Measurements from ENCODE around the gene MRPL23.
"Not testable (repeated sequence)": the region's sequence is repeated elsewhere in the genome, so short reads cannot be mapped to it uniquely, and the experiment has no call there.

MRPL23 gene

GRCh38 chr11:1937616-1938342, 9.4 kb upstream of the MRPL23 start:
- Histone ChIP-seq H3K9me3 (no peaks in the 10 kb centered on the region), H3K4me3 (no peak overlapping the region), H3K27me3 (peaks cover 0 to 21% of the 10 kb centered on the region in 2 donors), H3K4me1 (peaks cover 0 to 8% (median 3%) of the 10 kb centered on the region in 4 donors), H3K36me3 (no peaks in the 10 kb centered on the region), H3K27ac (no peak overlapping the region)
- TF ChIP-seq CTCF (IDR thresholded peaks at IDR 0.05), result no peak
- DNase-seq, result no peak
- intact Hi-C loops (cut with DNase I; ENCODE audit: low total_unique reads), result no loop called here

GRCh38 chr11:1938343-1939005, 8.7 kb upstream of the MRPL23 start:
- DNase-seq, result no peak
- H3K9me3 ChIP-seq, result no peaks in the 10 kb centered on the region
- H3K27me3 ChIP-seq, result peaks cover 0 to 21% of the 10 kb centered on the region in 2 donors
- H3K4me3 ChIP-seq, result no peak overlapping the region
- H3K27ac ChIP-seq, result no peak overlapping the region
- intact Hi-C loops (cut with DNase I; ENCODE audit: low total_unique reads), result no loop called here
- no peaks in the 10 kb centered on the region for H3K36me3 ChIP-seq
- peaks cover 0 to 8% (median 3%) of the 10 kb centered on the region in 4 donors for H3K4me1 ChIP-seq
- no peak for TF ChIP-seq CTCF (IDR thresholded peaks at IDR 0.05)

- no peak for TF ChIP-seq CTCF (IDR thresholded peaks at IDR 0.05)
- Histone ChIP-seq H3K36me3 (no peaks in the 10 kb centered on the region), H3K4me1 (peaks cover 0 to 15% (median 6%) of the 10 kb centered on the region in 4 donors), H3K4me3 (no peak overlapping the region), H3K9me3 (no peaks in the 10 kb centered on the region), H3K27me3 (peaks cover 0 to 21% of the 10 kb centered on the region in 2 donors), H3K27ac (no peak overlapping the region)
- DNase-seq, result no peak
- intact Hi-C loops (cut with DNase I; ENCODE audit: low total_unique reads), result no loop called here
Observed at GRCh38 chr11:1939006-1939625, 8.0 kb upstream of the MRPL23 start.

GRCh38 chr11:1939788-1940187, 7.3 kb upstream of the MRPL23 start:
- H3K9me3 ChIP-seq; DNase-seq; H3K27ac ChIP-seq; intact Hi-C loops (cut with DNase I; ENCODE audit: low total_unique reads); H3K4me3 ChIP-seq; H3K36me3 ChIP-seq: not testable (repeated sequence)
- H3K4me1 ChIP-seq, result peaks cover 0 to 18% (median 7%) of the 10 kb centered on the region in 4 donors
- peaks cover 0 to 21% of the 10 kb centered on the region in 2 donors for H3K27me3 ChIP-seq

GRCh38 chr11:1942558-1943260, 4.4 kb upstream of the MRPL23 start:
- TF ChIP-seq CTCF (IDR thresholded peaks at IDR 0.05), result no peak
- H3K27ac ChIP-seq, result no peak overlapping the region

More at GRCh38 chr11:1942558-1943260, 4.4 kb upstream of the MRPL23 start:
- H3K9me3 ChIP-seq, result no peaks in the 10 kb centered on the region
- intact Hi-C loops (cut with DNase I; ENCODE audit: low total_unique reads), result no loop called here
- no peak overlapping the region for H3K4me3 ChIP-seq
- peaks cover 0 to 15% of the 10 kb centered on the region in 2 donors for H3K27me3 ChIP-seq
- no peaks in the 10 kb centered on the region for H3K36me3 ChIP-seq
- H3K4me1 ChIP-seq, result peaks cover 0 to 18% (median 7%) of the 10 kb centered on the region in 4 donors
- peak in 1 of 2 donors; percentile 42 for DNase-seq
